Measurements from ENCODE around the gene PTMA. TPM values are rescaled to one million over a fixed set of nuclear protein-coding genes. Genes with fewer than 3 reads are reported as not detected.
"Not testable (repeated sequence)": the region's sequence is repeated elsewhere in the genome, so short reads cannot be mapped to it uniquely, and the experiment has no call there.

PTMA gene
- total RNA-seq, result 100 to 1,000 TPM; 532 to 757 TPM

- no peaks in the 10 kb centered on the region for H3K27me3 ChIP-seq
- DNase-seq (peak; percentile 100), ATAC-seq (peak; percentile 72)
- peaks cover 6 to 7% of the 10 kb centered on the region in 2 donors for H3K36me3 ChIP-seq (replicated peaks in 1 of 2; ENCODE audit: insufficient read depth in 1 of 2, low read depth in 2 of 2)
- peak within 1 kb of the TSS; percentile 97 to 99 for H3K4me3 ChIP-seq
- peaks cover 51% of the 10 kb centered on the region for H3K4me1 ChIP-seq
- H3K9me3 ChIP-seq, result no peaks in the 10 kb centered on the region
- 1% methylated on average over 22 to 69 of the region's 97 CpGs for WGBS, 2 donors
- TF ChIP-seq POLR2A (IDR thresholded peaks at IDR 0.05) (peak; percentile 96 to 99 (median 99)), CTCF (IDR thresholded peaks at IDR 0.05) (peak in 4 of 7 experiments; percentile 1 to 29 (median 20))
- intact Hi-C loops (cut with DNase I), result no loop called here
- H3K27ac ChIP-seq, result peak within 1 kb of the TSS; percentile 97 to 100 (median 98)
Measured at GRCh38 chr2:231707927-231708772, at the start of gene PTMA. Gene PTMA, plus strand, starts transcription at chr2:231708525. Its CDS starts 182 bp downstream, at chr2:231708707.

GRCh38 chr2:231660073-231660472 lies 48.3 kb upstream of the PTMA start:
- H3K4me3 ChIP-seq; H3K9me3 ChIP-seq; H3K36me3 ChIP-seq (replicated peaks in 1 of 2; ENCODE audit: insufficient read depth in 1 of 2, low read depth in 2 of 2); intact Hi-C loops (cut with DNase I); H3K27me3 ChIP-seq; H3K27ac ChIP-seq; DNase-seq; ATAC-seq: not testable (repeated sequence)
- 90 to 97% methylated on average over 7 of the region's 7 CpGs for WGBS, 2 donors
- peaks cover 27% of the 10 kb centered on the region for H3K4me1 ChIP-seq

- 35 to 39% methylated on average over 8 of the region's 8 CpGs for WGBS, 2 donors
- Histone ChIP-seq H3K4me1 (peaks cover 35% of the 10 kb centered on the region), H3K27me3 (no peaks in the 10 kb centered on the region), H3K4me3 (no peak overlapping the region), H3K9me3 (no peaks in the 10 kb centered on the region), H3K27ac (peak overlapping the region; percentile 83 to 93 (median 88)), H3K36me3 (replicated peaks in 1 of 2; ENCODE audit: insufficient read depth in 1 of 2, low read depth in 2 of 2) (no peaks in the 10 kb centered on the region)
- intact Hi-C loops (cut with DNase I), result no loop called here
- ATAC-seq (peak; percentile 11), DNase-seq (peak; percentile 54 to 72 (median 72))
- TF ChIP-seq POLR2A (IDR thresholded peaks at IDR 0.05) (peak in 1 of 3 donors; percentile 27), CTCF (IDR thresholded peaks at IDR 0.05) (no peak)
Measured at GRCh38 chr2:231660860-231661259, 47.5 kb upstream of the PTMA start.

GRCh38 chr2:231661422-231662027 lies 46.8 kb upstream of the PTMA start:
- TF ChIP-seq CTCF (IDR thresholded peaks at IDR 0.05) (no peak), POLR2A (IDR thresholded peaks at IDR 0.05) (no peak)
- Histone ChIP-seq H3K9me3 (no peaks in the 10 kb centered on the region), H3K36me3 (replicated peaks in 1 of 2; ENCODE audit: insufficient read depth in 1 of 2, low read depth in 2 of 2) (no peaks in the 10 kb centered on the region), H3K4me1 (peaks cover 35% of the 10 kb centered on the region), H3K4me3 (no peak overlapping the region), H3K27ac (peak overlapping the region; percentile 83 to 93 (median 88)), H3K27me3 (no peaks in the 10 kb centered on the region)
- WGBS, 2 donors, result 52 to 58% methylated on average over 28 of the region's 28 CpGs
- intact Hi-C loops (cut with DNase I), result no loop called here
- no peak for ATAC-seq
- peak in 1 of 4 donors; percentile 21 for DNase-seq

- no peak overlapping the region for H3K4me3 ChIP-seq
- H3K9me3 ChIP-seq, result no peaks in the 10 kb centered on the region
- intact Hi-C loops (cut with DNase I), result no loop called here
- H3K27ac ChIP-seq, result peak overlapping the region; percentile 83 to 93 (median 88)
- ATAC-seq (peak; percentile 81), DNase-seq (peak; percentile 95 to 98 (median 97))
- WGBS, 2 donors, result 4 to 19% methylated on average over 5 to 77 of the region's 87 CpGs
- H3K4me1 ChIP-seq, result peaks cover 37% of the 10 kb centered on the region
- H3K27me3 ChIP-seq, result no peaks in the 10 kb centered on the region
- H3K36me3 ChIP-seq (replicated peaks in 1 of 2; ENCODE audit: insufficient read depth in 1 of 2, low read depth in 2 of 2), result no peaks in the 10 kb centered on the region
- TF ChIP-seq CTCF (IDR thresholded peaks at IDR 0.05) (peak in 3 of 7 experiments; percentile 22 to 32 (median 25)), POLR2A (IDR thresholded peaks at IDR 0.05) (peak; percentile 71 to 91 (median 89))
Measured at GRCh38 chr2:231662028-231662810, 46.1 kb upstream of the PTMA start.

Measured in body of pancreas (tissue), 4 donors.